Astrocyte (in vitro differentiated cells and primary cell): ENCODE data around the gene POLR1C. TPM values are rescaled to one million over a fixed set of nuclear protein-coding genes. Genes with fewer than 3 reads are reported as not detected.
"Not testable (repeated sequence)": the region's sequence is repeated elsewhere in the genome, so short reads cannot be mapped to it uniquely, and the experiment has no call there.

ENCODE experiments used
- DNase-seq: peaks from one replicate; pipeline ENCODE4 v3.0.0-alpha.2; 2010; ENCODE audit warnings: low read depth
- FAIRE-seq: peaks from 2 replicates; lab custom pipeline; 2011; peaks lifted over from hg19 to GRCh38; lab: Jason Lieb, UNC
- H2AFZ ChIP-seq: 2 replicates; pipeline ENCODE4 v1.6.0; 2012; ENCODE audit warnings: low read depth, low read length, inconsistent platforms
- H3K27ac ChIP-seq: 2 replicates; pipeline ENCODE4 v1.5.1; 2011; ENCODE audit warnings: low read depth, low read length, inconsistent platforms
- H3K27me3 ChIP-seq: 2 replicates; pipeline ENCODE4 v1.6.0; 2011; ENCODE audit warnings: low read length, inconsistent platforms; ENCODE audit not compliant: insufficient read depth
- H3K36me3 ChIP-seq: 2 replicates; pipeline ENCODE4 v1.5.1; 2011; ENCODE audit warnings: low read length, inconsistent platforms; ENCODE audit not compliant: insufficient read depth
- H3K4me1 ChIP-seq: 2 replicates; pipeline ENCODE4 v1.5.1; 2011; ENCODE audit warnings: low read length, inconsistent platforms; ENCODE audit not compliant: insufficient read depth
- H3K4me2 ChIP-seq: 2 replicates; pipeline ENCODE4 v1.6.0; 2012; ENCODE audit warnings: low read length, inconsistent platforms
- H3K4me3 ChIP-seq: 2 replicates; pipeline ENCODE4 v1.5.1; 2011; ENCODE audit warnings: low read depth, mild to moderate bottlenecking, low read length, inconsistent platforms; ENCODE audit not compliant: insufficient read depth
- H3K79me2 ChIP-seq: 2 replicates; pipeline ENCODE4 v1.6.0; 2012; ENCODE audit warnings: mild to moderate bottlenecking, low read length, inconsistent platforms; ENCODE audit not compliant: insufficient read depth
- H3K9ac ChIP-seq: 2 replicates; pipeline ENCODE4 v1.6.0; 2012; ENCODE audit warnings: mild to moderate bottlenecking, low read length, inconsistent platforms
- H3K9me3 ChIP-seq: 2 replicates; pipeline ENCODE4 v1.5.1; 2012; ENCODE audit warnings: low read depth, mild to moderate bottlenecking, low read length, inconsistent platforms; ENCODE audit not compliant: insufficient read depth
- H4K20me1 ChIP-seq: 2 replicates; pipeline ENCODE4 v1.6.0; 2012; ENCODE audit warnings: low read length, inconsistent platforms; ENCODE audit not compliant: insufficient read depth
- H3K27ac Mint-ChIP-seq: one replicate; pipeline ENCODE4 v1.8.0; 2021; ENCODE audit warnings: mild to moderate bottlenecking, mixed read lengths; ENCODE audit not compliant: unreplicated experiment
- H3K27me3 Mint-ChIP-seq: one replicate; pipeline ENCODE4 v1.8.0; 2021; ENCODE audit warnings: low read depth, mixed read lengths; ENCODE audit not compliant: unreplicated experiment
- H3K36me3 Mint-ChIP-seq: one replicate; pipeline ENCODE4 v1.8.0; 2021; ENCODE audit warnings: low read depth, mixed read lengths; ENCODE audit not compliant: unreplicated experiment
- H3K4me1 Mint-ChIP-seq: one replicate; pipeline ENCODE4 v1.8.0; 2021; ENCODE audit warnings: low read depth, mixed read lengths; ENCODE audit not compliant: unreplicated experiment
- H3K4me3 Mint-ChIP-seq: one replicate; pipeline ENCODE4 v1.8.0; 2021; ENCODE audit warnings: mild to moderate bottlenecking, moderate library complexity, mixed read lengths; ENCODE audit not compliant: unreplicated experiment
- H3K9me3 Mint-ChIP-seq: one replicate; pipeline ENCODE4 v1.8.0; 2021; ENCODE audit warnings: mild to moderate bottlenecking, mixed read lengths; ENCODE audit not compliant: unreplicated experiment
- CTCF ChIP-seq: IDR thresholded peaks from 2 replicates; pipeline ENCODE4 v1.5.1; 2011; ENCODE audit warnings: low read depth, mild to moderate bottlenecking, inconsistent platforms, low read length, moderate library complexity; ENCODE audit not compliant: insufficient read depth
- EZH2 ChIP-seq: IDR thresholded peaks from 2 replicates; pipeline ENCODE4 v1.6.1; 2012; ENCODE audit warnings: mild to moderate bottlenecking, low read length, inconsistent platforms; ENCODE audit not compliant: insufficient read depth
- total RNA-seq: library from RNA; stranded (reverse); gene quantifications from 2 replicates; pipeline ENCODE4 v1.2.1, GENCODE V29; 2021

Gene POLR1C
- total RNA-seq, 1 donor from 2014 or later = 41.8 TPM

- no peak for FAIRE-seq
- peaks cover 34% of the 10 kb centered on the region for H3K36me3 Mint-ChIP-seq
Measured at GRCh38 chr6:43523284-43523683, 6.4 kb downstream of the POLR1C start.

DNA sequence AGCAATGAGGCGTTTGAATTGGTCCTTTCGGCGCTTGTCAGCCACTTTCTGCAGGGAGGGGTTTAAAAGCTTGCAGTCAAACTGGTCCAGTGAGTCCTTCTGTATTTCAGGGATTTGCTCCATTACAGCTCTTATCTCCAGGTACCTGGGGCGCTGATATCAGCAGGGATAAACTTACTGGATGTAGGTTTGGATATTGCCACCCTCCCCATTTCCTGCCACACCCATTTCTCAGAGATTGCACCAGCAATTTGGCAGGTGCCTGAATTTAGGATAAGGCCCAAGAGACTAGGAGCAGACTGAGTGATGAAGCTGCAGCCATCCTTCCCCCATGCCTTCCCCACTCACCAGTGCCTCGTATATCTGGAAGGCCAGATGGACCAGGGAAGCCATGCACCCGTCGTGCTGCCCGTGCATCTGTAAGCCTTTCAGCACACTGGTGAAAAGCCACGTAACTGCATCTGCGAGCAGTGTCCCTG lies 7.6 kb downstream of the POLR1C start:
- Mint-ChIP-seq H3K36me3 (peaks cover 35% of the 10 kb centered on the region), H3K4me1 (no peaks in the 10 kb centered on the region), H3K4me3 (no peak overlapping the region), H3K27ac (no peak overlapping the region), H3K9me3 (no peaks in the 10 kb centered on the region), H3K27me3 (no peaks in the 10 kb centered on the region)
- H4K20me1 ChIP-seq = peaks cover 32% of the 10 kb centered on the region
- TF ChIP-seq EZH2 = no peak
- TF ChIP-seq CTCF = no peak
- peaks cover 82% of the 10 kb centered on the region for H3K36me3 ChIP-seq
- H3K27me3 ChIP-seq = no peaks in the 10 kb centered on the region
- H3K9me3 ChIP-seq = no peaks in the 10 kb centered on the region
- H3K4me1 ChIP-seq = no peaks in the 10 kb centered on the region
- no peak overlapping the region for H2AFZ ChIP-seq
- FAIRE-seq (no peak), DNase-seq (no peak)
- H3K4me3 ChIP-seq = no peak overlapping the region
- no peak overlapping the region for H3K27ac ChIP-seq
- peaks cover 11% of the 10 kb centered on the region for H3K79me2 ChIP-seq
- H3K9ac ChIP-seq = no peak overlapping the region
- H3K4me2 ChIP-seq = no peak overlapping the region

More at GRCh38 chr6:43523284-43523683, 6.4 kb downstream of the POLR1C start:
- no peak overlapping the region for H3K4me2 ChIP-seq
- no peak overlapping the region for H3K4me3 ChIP-seq
- no peak overlapping the region for H2AFZ ChIP-seq
- no peak overlapping the region for H3K9ac ChIP-seq
- H3K79me2 ChIP-seq = peaks cover 23% of the 10 kb centered on the region
- H3K4me3 Mint-ChIP-seq = no peak overlapping the region
- no peak overlapping the region for H3K27ac ChIP-seq
- no peaks in the 10 kb centered on the region for H3K4me1 Mint-ChIP-seq
- peaks cover 78% of the 10 kb centered on the region for H3K36me3 ChIP-seq
- no peaks in the 10 kb centered on the region for H3K9me3 Mint-ChIP-seq
- H4K20me1 ChIP-seq = peaks cover 44% of the 10 kb centered on the region
- DNase-seq = no peak
- H3K4me1 ChIP-seq = peaks cover 2% of the 10 kb centered on the region
- H3K27me3 Mint-ChIP-seq = no peaks in the 10 kb centered on the region
- H3K27ac Mint-ChIP-seq = no peak overlapping the region
- no peaks in the 10 kb centered on the region for H3K27me3 ChIP-seq
- no peak for TF ChIP-seq EZH2
- TF ChIP-seq CTCF = no peak
- no peaks in the 10 kb centered on the region for H3K9me3 ChIP-seq

GRCh38 chr6:43532201-43532600 lies 15.3 kb downstream of the POLR1C start:
- no peaks in the 10 kb centered on the region for H3K9me3 ChIP-seq
- H3K4me1 ChIP-seq = no peaks in the 10 kb centered on the region
- H2AFZ ChIP-seq = no peak overlapping the region
- no peaks in the 10 kb centered on the region for H4K20me1 ChIP-seq
- H3K9me3 Mint-ChIP-seq = no peaks in the 10 kb centered on the region
- H3K36me3 Mint-ChIP-seq = peaks cover 28% of the 10 kb centered on the region
- no peak overlapping the region for H3K4me2 ChIP-seq
- peak overlapping the region; percentile 55 for H3K27ac ChIP-seq
- H3K4me3 Mint-ChIP-seq = peak overlapping the region; percentile 31
- no peak overlapping the region for H3K9ac ChIP-seq
- H3K27me3 Mint-ChIP-seq = no peaks in the 10 kb centered on the region
- H3K79me2 ChIP-seq = no peaks in the 10 kb centered on the region
- peaks cover 14% of the 10 kb centered on the region for H3K4me1 Mint-ChIP-seq
- DNase-seq = peak; percentile 34
- H3K4me3 ChIP-seq = no peak overlapping the region
- H3K36me3 ChIP-seq = peaks cover 36% of the 10 kb centered on the region
- TF ChIP-seq EZH2 = no peak
- FAIRE-seq = no peak
- H3K27ac Mint-ChIP-seq = peak overlapping the region; percentile 85
- no peaks in the 10 kb centered on the region for H3K27me3 ChIP-seq

- not testable (repeated sequence) for H3K9me3 ChIP-seq, H4K20me1 ChIP-seq, H3K4me1 ChIP-seq, FAIRE-seq, H3K4me1 Mint-ChIP-seq, H3K27me3 ChIP-seq, H3K4me3 Mint-ChIP-seq, DNase-seq, H3K9me3 Mint-ChIP-seq, H3K4me3 ChIP-seq, H3K4me2 ChIP-seq, H3K27ac Mint-ChIP-seq, H3K27me3 Mint-ChIP-seq, H2AFZ ChIP-seq, H3K9ac ChIP-seq, H3K27ac ChIP-seq, H3K79me2 ChIP-seq
- peaks cover 21% of the 10 kb centered on the region for H3K36me3 ChIP-seq
- peaks cover 17% of the 10 kb centered on the region for H3K36me3 Mint-ChIP-seq
Measured at GRCh38 chr6:43538986-43539385, 22.1 kb downstream of the POLR1C start.

DNA sequence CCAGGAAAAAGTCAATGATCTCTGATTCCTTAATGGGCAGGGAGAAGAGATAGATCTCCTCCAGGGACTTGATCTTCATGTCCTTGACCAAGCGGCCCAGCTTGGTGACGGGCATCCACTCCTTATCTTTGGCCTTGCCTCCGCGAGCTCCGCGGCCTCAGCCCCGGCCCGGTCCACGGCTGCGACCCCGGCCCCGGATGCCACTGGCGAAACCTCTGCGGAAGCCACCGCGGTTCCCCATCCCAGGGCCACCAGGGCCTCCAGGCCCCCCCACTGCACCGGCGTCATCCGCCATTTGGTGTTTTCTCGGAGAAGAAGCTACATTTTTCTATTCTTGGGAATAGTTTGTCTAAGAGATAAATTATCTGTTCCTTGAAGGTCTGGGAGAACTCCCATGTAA lies 22.5 kb downstream of the POLR1C start:
- H3K27ac Mint-ChIP-seq, H3K9me3 Mint-ChIP-seq, H3K4me3 ChIP-seq, FAIRE-seq, H3K9me3 ChIP-seq, H3K4me2 ChIP-seq, H3K27me3 ChIP-seq, H2AFZ ChIP-seq, H3K4me1 Mint-ChIP-seq, DNase-seq, H3K4me1 ChIP-seq, H3K4me3 Mint-ChIP-seq, H3K9ac ChIP-seq, H4K20me1 ChIP-seq, H3K27me3 Mint-ChIP-seq, H3K79me2 ChIP-seq, H3K27ac ChIP-seq: not testable (repeated sequence)
- peaks cover 23% of the 10 kb centered on the region for H3K36me3 ChIP-seq
- H3K36me3 Mint-ChIP-seq = peaks cover 17% of the 10 kb centered on the region
